DMS53 treated with DMSO at 0.1 percent for 48 hours (cell line): ENCODE results near the gene GSTK1.
A peak's percentile ranks its signal among the peaks of the same experiment; 100 is the strongest.
"Not testable (repeated sequence)": the region's sequence is repeated elsewhere in the genome, so short reads cannot be mapped to it uniquely, and the experiment has no call there.

Experiments
- DNase-seq: peaks from one replicate; lab custom pipeline; 2025; ENCODE audit not compliant: unreplicated experiment; lab: John Stamatoyannopoulos, UW

Gene GSTK1

DNA sequence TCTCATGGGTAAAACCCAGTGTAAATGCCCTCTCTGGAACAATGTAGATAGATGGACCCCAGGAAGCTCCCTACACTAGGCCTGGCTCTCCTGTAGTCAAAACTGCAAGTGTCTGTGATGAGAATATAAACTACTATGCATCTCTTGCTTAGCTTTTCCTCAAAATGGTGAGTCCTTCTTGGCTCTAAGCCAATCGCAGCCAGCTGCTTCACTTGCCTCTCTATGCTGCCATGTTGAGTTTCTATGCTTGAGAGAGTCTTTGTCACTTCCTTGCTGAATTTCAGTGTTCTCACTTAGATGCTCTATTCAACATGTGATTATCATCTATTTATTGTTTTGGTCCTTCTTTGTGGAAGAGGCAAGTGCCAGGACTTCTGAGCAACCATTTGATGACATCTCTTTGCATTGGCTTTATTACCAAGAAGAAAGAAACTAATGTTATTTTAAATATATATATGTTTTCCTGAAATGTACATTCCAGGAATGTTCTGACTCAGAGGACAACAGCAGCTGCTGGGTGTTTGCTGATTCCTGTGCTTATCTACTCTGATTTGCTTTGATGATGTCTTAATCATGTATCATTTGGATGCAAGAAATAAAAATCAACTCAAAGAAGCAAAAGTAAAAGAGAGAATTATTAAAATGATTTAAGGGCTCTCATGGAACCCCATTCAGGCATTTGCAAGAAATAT, 24.8 kb upstream of the GSTK1 start:
- DNase-seq = no peak

GRCh38 chr7:143239813-143240212, 23.4 kb upstream of the GSTK1 start:
- DNase-seq = no peak

- DNase-seq = peak; percentile 87
These were observed 22.7 kb upstream of the GSTK1 start for GRCh38 chr7:143240291-143241168.

GRCh38 chr7:143242306-143242705, 20.9 kb upstream of the GSTK1 start:
- DNase-seq = no peak

- peak; percentile 56 for DNase-seq
These were observed 20.1 kb upstream of the GSTK1 start for GRCh38 chr7:143243111-143243510.

- DNase-seq = no peak
These were observed 19.6 kb upstream of the GSTK1 start for GRCh38 chr7:143243614-143244013.

- no peak for DNase-seq
These were observed 18.9 kb upstream of the GSTK1 start for GRCh38 chr7:143244321-143244720.

- peak; percentile 98 for DNase-seq
These were observed 18.1 kb upstream of the GSTK1 start for GRCh38 chr7:143245123-143245522.

- no peak for DNase-seq
These were observed 15.9 kb upstream of the GSTK1 start for GRCh38 chr7:143247372-143247771.

- DNase-seq = no peak
These were observed 14.4 kb upstream of the GSTK1 start for GRCh38 chr7:143248761-143249354.

- DNase-seq = no peak
These were observed 13.0 kb upstream of the GSTK1 start for GRCh38 chr7:143250199-143250598.

DNA sequence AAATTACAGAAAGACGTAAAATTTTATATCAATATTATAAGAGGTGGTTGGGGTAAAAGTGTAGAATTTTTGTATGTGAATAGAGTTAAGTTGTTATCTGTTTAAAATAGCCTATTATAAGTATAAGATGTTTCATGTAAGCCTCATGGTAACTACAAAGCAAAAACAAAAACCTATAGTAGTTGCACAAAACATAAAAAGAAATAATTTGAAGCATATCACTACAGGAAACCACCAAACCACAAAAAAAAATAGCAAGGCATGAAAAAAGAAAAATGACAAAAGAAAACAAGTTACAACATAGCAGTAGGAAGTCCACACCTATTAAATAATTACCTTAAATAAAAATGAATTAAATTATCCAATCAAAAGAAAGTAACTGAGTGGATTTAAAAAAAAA, 12.4 kb upstream of the GSTK1 start:
- no peak for DNase-seq

DNA sequence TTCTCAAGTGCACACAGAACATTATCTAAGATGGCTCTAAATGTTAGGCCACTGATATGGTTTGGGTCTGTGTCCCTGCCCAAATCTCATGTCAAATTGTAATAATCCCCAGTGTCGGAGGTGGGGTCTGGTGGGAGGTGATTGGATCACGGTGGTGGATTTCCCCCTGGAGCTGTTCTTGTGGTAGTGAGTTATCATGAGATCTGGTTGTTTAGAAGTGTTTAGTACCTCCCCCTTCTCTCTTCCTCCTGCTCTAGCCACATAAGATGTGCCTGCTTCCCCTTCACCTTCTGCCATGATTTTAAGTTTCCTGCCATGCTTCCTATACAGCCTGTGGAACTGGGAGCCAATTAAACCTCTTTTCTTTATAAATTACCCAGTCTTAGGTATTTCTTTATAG, 11.2 kb upstream of the GSTK1 start:
- no peak for DNase-seq

- no peak for DNase-seq
These were observed 7.7 kb upstream of the GSTK1 start for GRCh38 chr7:143255564-143255963.

- no peak for DNase-seq
These were observed 6.9 kb upstream of the GSTK1 start for GRCh38 chr7:143256325-143256724.

DNA sequence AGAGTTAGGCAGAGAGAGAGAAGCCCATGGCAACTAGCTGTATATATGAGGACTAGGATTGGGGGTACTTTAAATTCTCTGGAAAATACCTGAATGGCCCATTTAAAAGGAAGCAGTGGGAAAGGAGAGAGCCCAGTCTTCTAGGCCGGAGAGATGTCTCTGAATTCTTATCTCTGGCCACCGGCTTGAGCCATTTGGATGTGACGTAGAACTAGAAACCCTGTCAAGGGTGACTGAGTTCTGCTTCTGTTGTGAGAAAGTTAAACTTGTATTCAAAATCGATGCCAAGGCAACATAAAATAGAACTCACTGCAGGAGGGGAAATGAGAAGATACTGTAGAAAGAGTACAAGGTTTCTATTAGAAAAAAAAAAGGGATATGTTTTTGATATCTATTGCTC, 6.3 kb upstream of the GSTK1 start:
- no peak for DNase-seq

DNA sequence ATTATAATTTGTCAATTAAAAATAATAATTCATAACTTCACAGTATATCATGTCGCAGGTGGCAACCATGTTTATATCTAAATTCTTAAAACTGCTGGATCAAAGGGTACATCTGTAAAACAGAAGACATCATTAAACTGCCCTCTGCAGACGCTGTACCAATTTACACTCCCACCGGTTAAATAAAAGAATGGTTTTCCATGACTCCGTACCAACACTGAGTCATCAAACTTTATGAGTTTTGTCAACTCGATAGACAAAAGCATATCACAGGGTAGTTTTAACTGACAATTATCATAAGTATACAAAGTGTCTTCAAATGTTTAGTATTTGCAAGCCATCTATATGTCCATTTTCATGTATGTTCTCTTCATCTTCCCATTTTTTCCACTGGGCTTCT, 5.7 kb upstream of the GSTK1 start:
- DNase-seq = no peak

DNA sequence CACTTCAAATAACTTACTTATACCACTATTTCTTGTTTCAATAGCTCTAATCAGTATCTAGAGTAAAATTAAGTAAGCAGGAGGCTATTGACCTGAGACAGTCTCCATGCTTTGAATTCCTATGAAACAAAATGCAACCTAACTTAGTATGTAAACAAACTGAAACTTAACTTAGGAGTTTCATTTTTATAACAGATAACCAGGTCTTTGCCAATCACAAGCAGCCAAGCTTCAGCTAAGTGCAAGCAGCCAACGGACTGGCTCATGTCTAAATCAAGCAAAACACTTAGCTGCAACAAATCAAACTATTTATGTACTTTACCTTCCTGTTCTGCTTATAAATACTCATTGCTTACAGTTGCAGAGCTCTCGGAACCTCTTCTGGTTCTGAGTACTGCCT, 4.4 kb upstream of the GSTK1 start:
- DNase-seq = no peak

- peak; percentile 74 for DNase-seq
These were observed 3.5 kb upstream of the GSTK1 start for GRCh38 chr7:143259765-143260164.

DNA sequence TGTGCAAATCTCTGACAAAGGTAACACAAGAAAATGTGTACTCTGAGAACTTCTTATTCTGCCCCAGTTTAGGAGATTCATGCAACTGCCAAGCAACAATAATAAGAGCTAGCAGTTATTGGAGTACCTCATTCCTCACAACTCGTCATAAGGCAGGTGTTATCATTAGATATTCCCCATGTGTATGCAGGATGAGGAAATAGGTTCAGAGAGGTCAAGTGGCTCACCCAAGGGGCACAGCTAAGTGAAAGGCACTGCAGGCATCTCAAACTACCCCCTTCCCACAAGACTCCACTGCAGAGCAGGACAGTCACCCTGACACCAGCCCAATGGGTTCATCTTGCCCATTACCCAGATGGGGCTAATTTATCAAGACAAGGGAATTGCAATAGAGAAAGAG, 1.3 kb upstream of the GSTK1 start:
- DNase-seq = no peak

GRCh38 chr7:143264196-143264568, 941 bp downstream of the GSTK1 start:
- not testable (repeated sequence) for DNase-seq

- DNase-seq = no peak
These were observed 1.9 kb downstream of the GSTK1 start for GRCh38 chr7:143265017-143265693.
